ENCODE measurements around the gene SPATA16.
"Not testable (repeated sequence)": the region's sequence is repeated elsewhere in the genome, so short reads cannot be mapped to it uniquely, and the experiment has no call there.

Gene SPATA16

DNA sequence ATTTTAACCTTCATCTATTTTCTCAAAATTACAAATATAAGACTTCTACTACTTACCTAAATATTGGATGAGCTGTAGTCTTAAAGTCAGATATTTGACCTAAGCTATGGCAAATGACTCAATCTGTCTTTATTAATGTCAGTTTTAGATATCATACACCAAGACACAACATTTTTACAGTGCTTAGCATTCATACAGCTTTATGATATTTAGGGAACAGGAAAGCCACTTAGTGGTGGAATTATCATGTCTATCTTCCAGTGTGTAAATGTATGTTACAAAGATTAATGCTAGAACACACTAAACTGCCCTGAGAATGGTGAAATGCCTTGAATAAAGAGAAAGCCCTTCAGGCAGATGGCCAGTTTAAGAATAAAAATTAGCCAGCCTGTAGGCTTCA lies 135.0 kb downstream of the SPATA16 start:
- no peak for DNase-seq (ENCODE audit: low read depth, low spot score)

DNA sequence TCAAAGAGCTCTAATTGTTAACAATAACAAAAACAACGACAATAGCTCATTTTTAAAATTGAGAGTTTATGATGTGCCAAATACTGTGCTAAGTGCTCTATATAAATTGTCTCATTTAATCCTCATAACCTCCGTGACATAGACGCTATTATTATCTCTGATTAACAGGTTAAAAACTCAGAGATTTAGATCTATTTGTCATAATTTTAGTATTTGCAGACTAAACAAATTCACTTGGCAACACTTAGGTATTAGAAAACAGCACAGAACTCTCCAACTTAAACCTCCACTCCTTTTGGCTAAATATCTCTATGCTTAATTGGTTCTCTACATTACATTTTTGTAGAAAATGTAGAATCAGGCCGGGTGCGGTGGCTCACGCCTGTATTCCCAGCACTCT lies 136.4 kb downstream of the SPATA16 start:
- DNase-seq (ENCODE audit: low read depth, low spot score): no peak

DNA sequence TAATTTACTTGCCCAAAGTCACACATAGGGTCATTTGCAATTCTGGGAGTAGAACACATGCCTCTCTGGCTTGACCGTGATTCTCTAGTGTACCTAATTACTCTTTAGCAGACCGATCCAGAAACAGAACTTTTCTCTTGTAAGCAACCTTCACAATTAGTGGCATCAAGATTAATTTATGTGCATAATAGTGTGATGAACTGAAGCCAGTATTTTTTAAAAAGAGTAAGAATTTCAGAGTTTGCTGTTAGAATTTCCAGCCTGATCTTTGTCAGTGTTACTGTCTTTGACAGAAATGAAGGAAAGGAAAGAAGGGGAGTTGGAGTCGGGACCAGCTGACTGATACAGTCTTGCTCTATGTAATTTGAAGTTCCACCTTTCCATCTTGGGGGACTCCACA lies 137.1 kb downstream of the SPATA16 start:
- no peak for DNase-seq (ENCODE audit: low read depth, low spot score)

DNA sequence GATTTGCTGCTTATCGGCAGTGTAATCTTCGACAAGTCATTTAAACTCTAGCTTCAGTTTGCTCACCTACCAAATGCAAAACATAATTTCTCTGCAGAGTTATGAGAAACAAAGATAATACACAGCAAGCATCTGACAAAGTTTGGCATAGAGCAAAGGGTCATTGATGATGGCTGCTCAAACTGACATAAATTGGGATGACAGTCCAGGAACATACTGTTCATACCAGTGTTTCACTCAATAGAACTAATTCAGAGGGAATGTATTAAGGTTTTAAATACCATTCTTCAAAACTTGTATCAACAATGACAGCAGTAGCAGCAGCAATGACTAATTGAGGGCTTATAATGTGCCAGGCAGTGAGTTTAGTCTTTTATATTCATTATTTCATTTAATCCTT lies 137.6 kb downstream of the SPATA16 start:
- DNase-seq (ENCODE audit: low read depth, low spot score): no peak

DNA sequence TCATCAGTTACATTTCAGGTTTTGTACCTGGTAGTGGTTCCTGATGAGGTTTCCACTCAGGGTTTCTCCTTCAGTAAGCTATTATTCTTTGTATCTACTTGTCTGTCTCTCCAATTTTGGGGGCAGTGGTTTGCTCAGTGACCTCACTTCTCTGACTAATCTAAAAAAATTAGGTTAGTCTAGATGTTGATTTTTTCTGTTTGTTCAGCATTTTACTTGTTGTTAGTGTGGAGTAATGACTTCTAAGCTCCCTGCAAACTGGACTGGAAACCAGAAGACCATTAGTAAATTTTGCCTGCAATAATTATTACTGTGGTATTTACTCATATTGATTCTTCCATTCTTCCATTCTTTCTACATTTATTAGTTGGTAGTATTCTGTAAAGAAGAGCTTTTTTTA lies 139.4 kb downstream of the SPATA16 start:
- DNase-seq (ENCODE audit: low read depth, low spot score): no peak

DNA sequence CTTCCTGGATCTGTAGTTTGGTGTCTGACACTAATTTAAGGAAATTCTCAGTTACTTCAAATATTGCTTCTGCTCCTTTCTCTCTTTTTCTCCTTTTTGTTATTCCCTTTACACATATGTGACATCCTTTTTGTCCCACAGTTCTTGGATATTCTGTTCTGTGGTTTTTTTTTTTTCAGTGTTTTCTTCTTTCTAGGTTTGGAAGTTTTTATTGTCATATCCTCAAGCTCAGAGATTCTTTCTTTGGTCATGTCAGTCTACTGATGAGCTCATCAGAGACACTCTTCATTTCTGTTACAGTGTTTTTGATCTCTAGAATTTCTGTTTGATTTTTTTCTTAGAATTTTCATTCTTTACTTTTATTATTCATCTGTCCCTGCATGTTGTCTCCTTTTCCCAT lies 140.5 kb downstream of the SPATA16 start:
- DNase-seq (ENCODE audit: low read depth, low spot score): no peak

DNA sequence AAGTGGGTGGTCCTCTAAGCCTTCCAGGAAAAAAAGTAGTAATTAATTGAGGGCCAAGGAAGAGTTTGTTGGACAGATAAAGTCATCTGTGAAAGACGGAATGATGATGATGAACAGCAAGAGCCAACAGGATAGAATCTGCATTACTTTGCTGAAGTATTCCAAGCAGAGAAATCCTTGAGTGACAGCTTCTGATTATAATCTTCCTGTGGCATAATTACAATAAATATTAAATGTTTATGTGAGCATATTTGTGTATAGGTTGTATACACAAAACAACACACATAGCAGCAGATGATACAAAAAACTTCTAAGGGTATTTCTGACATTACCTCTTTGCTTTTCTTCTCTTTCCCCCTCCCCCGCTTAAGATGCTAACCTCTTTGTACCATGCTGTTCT lies 147.6 kb downstream of the SPATA16 start:
- DNase-seq (ENCODE audit: low read depth, low spot score): no peak

DNA sequence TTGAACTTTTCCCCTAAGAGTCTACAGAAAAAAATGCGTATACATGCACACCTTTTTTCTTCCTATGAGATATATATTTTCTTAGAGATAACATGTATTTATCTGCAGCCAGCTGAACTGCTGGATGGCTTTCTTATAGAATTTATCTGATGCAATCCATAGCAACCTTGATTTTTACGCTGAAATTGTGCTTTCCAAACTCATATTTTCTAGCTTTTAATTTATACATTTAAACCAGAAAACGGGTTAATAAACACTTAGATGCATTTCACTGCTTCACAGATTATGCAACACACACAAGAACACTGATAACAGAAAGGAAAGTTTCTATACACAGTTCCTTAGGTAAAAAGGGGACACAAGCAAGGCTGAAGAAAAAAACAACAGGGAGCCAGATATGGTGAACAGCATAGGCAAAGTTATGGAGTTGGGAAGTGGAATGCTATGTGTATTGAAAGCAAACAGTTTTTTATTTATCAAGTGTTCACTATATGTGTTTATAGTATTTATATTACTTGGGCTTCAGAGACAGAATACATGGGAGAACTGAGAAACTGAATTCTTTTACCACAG lies 149.5 kb downstream of the SPATA16 start:
- DNase-seq (ENCODE audit: low read depth, low spot score): no peak

DNA sequence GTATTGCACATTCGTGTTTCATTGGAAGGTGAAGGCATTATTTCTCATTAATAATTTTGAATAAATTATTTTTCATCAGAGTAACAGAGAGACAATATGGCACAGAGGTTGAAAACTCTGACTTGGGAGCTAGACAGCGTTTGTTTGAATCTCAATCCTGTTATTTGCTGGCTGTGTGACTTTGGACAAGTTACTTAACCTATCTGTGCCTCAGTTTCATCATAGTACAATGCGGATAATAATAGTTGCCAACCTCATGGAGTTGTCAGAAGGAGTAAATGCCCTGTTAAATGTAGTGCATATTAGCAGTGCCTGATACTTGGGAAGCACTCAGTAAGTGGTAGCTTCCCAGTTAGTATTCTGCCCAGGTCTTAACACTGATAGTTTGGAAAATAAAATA lies 151.7 kb downstream of the SPATA16 start:
- DNase-seq (ENCODE audit: low read depth, low spot score): no peak

DNA sequence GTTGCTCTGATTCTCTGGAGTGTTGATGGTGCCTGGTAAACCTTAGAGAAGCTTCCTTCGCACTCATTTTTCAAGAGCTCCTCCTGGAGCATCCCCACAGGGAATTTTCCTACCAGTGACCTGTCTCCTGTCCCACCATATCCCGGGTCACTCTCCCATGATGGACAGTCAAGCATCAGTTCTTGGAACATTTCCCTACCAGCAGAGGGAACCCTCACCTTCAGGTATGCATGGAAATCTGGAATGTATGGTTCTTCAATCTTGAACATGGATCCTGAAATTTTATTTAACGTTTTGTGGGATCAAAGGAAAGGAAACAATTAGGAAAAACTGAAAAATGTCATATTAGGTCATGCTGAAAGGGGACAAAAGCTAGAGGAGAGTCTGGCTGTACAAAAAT lies 153.8 kb downstream of the SPATA16 start:
- DNase-seq (ENCODE audit: low read depth, low spot score): no peak

DNA sequence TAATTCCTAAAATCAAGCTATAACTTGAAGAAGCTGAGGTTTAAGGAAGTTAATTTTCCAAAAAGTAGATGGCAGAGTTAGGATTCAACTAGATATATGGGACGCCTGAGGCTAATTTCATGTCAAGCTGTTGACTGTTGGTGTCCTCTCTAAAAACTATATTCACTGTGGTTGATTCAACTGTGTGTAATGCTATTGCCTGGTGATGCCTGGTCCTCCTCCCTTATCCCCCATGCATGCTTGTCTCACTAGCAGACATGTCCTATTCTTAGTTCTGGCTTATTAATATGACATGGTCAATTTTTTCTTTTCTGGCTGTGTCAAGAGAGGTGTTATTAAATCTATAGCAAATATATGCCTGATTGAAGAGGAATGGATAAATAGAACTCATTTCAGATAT lies 156.1 kb downstream of the SPATA16 start:
- no peak for DNase-seq (ENCODE audit: low read depth, low spot score)

DNA sequence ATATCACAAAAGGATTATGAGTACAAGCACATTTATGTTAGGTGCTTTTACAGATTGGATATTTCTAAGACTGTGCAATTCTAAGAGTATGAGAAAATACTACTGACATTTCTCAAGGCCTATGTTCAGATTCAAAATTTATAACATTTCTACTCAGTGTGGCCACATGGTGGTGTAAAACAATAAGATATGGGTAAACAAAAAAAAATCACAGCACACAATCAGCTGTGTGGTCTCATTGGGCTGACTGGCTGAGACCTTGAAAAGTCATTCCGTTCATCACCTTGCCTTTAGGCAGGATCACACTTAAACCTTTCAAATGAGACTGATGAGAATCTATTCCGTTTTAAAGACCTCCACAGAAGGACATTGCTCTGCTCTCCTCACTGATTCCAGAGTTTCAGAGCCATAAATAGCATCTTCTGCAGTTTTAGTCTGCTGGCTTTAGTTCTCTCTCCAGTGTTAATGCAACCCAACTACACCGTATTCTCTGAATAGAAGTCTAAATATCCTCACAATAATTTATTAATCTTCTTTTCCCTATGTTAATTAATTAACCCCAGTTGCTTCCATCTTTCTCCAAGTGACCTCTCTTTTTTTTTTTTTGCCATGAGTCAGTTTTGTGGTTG lies 158.2 kb downstream of the SPATA16 start:
- DNase-seq (ENCODE audit: low read depth, low spot score): no peak

DNA sequence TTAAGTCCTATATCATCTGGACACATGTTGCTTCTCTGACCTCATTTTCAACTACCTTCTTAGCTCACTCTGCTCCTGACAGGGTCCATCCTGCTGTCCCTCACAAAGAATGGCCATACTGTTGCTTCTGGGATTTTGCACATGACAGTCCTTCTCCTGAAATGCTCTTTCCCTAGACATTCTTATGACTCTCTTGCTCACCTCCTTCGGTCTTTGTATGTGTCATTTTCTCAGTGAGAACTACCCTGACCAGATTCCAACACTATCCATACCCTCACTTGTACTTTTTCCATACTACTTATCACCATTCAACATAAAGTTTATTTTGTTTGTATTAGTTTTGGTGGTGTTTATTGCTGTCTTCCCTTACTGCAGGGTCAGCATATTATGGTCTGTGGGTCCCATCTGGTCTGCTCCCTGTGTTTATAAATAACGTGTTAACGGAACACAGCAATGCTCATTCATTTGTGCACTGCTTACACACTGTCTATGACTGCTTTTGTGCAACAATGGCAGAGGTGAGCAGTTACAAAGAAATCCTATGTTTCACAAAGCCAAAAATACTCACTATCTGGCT lies 159.5 kb downstream of the SPATA16 start:
- no peak for DNase-seq (ENCODE audit: low read depth, low spot score)

DNA sequence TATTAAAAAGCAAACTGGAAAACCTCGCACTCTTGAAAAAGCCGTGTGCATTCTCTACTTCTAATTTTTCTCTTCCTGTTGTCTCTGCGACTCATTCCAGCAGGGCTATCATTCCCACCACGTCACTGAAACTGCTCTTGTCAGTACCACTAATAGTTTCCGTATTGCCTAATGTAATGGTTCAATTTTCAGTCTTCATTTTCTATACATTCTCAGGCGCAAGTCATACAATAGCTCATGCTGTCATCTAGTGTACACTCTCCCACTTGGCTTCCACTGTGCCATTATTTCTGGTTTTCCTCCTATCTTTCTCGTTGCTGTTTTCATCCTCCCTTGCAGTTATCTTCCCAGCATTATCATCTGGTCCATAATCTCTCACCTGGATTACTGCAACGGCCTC lies 160.2 kb downstream of the SPATA16 start:
- no peak for DNase-seq (ENCODE audit: low read depth, low spot score)

DNA sequence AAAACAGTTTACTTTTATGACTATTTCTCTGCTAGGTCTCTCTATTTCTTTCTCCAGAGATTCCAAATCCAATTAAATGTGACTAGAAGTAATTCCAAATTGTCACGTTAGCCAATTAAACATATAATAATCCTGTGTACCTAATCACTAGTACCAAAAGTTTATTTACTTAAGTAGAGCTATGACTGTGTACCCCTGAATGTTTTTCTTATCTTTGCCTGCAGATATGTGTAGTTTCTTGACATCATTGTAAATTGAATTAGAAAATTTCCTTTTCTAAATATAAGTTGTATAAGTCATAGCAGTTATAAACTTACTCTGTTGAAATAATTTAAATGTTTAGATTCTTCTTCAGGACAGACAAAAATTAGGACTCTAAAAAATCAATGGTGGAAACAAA lies 163.3 kb downstream of the SPATA16 start:
- DNase-seq (ENCODE audit: low read depth, low spot score): no peak

DNA sequence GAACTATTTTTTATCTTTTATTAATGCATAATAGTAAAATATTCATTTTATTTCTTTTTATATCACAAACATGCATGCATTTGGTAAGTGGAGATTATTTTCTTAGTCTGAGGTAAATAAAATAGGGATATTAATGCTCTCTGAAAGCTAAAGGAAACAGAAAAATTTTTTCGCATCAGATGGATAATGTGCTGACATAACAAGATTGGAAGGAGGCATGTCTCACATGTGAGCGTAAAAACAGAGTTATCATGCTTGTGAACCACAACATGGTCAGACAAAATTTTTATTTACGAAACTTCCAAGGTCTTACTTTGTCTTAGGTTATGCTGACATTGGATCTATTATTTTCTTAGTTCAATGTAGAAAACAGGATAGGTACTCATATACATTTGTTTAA lies 166.1 kb downstream of the SPATA16 start:
- DNase-seq (ENCODE audit: low read depth, low spot score): no peak

DNA sequence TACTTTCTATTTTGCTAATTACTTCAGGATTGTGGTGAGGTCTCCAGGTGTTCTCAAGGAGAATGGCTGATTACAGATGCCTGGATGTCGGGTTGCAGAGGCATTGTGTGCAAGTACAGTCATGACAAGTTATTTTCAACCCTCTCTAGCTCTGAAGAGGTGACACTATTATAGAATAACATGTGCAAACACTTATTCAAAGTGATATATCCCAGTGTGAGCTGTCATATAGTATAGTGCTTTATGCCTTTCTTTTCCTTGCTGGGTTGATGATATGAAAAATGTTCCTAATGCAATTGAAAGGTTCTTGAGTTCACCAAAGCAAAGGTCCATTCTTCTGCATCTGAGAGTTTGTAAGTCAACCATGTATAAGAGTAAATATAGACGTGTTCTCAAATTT lies 167.2 kb downstream of the SPATA16 start:
- no peak for DNase-seq (ENCODE audit: low read depth, low spot score)

DNA sequence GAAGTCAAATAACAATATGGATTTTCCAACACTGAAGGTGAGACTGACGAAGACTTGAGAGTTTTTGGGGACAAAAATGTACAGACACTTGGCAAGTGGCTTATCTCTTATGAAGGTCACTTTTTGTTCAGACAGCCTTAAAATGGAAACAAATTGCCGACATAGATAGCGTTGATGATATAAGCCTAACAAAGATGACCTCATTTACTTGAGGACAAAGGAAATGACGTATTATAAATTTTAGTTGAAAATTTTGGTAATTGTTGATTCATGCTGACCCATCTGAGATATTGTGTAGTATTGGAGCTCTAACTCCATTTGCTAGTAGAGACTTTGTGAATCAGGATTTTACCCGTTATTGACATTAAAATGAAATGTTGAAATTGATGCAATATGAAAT lies 168.3 kb downstream of the SPATA16 start:
- no peak for DNase-seq (ENCODE audit: low read depth, low spot score)

DNA sequence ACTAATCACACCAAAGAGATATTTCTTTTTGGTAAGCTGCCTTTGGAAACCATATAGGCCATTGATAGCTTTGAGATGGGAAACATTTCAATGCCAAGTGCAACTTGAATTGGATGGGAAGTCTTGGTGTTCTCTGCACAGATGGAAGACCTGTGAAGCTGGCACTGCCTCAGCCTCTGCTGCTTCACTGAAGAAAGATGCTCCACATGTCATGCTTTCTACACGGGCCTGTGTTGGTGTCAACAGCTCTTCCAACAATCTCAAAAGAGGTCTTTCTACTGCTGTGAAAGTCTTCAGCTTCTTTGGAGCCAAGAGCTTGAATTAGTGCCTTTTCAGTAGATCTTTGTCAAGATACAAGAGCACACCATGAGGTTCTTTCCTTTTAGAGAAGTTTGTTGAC lies 169.0 kb downstream of the SPATA16 start:
- DNase-seq (ENCODE audit: low read depth, low spot score): no peak

DNA sequence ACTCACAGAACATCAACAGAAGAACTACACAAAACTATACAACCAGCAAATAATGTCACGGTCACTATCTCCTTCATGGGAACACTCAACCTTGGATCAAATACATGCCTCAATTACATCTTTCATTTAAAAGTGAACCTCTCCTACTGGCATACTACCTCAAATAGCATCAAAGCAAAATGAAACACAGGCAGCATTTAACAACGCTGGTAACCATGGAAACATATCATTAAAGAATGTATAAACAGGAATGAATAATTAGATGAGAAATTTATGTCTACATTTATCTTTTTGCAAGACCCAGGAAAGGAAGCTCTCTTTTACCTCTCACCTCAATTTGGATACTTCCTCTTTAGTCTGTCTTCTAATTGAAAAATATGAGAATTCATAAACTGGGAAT lies 172.4 kb downstream of the SPATA16 start:
- no peak for DNase-seq (ENCODE audit: low read depth, low spot score)

DNA sequence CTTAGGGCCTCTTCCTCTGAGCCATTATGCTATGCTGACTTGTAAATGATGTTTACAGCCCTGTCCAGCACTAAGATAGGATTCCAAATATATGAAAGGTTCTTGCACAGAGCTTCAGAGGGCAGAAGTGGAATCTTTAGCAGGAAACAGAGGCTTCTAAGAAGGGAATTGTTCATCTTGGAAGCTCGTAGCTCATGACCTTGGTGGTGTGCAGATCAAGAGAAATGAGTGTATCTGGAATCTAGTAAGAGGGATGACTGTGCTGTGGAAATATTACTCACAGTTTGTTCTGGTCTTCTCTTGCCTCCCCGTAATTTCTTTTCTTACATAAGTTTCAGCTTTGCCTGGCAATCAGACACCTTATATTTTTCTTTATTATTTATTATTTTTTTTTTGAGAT lies 175.8 kb downstream of the SPATA16 start:
- no peak for DNase-seq (ENCODE audit: low read depth, low spot score)

DNA sequence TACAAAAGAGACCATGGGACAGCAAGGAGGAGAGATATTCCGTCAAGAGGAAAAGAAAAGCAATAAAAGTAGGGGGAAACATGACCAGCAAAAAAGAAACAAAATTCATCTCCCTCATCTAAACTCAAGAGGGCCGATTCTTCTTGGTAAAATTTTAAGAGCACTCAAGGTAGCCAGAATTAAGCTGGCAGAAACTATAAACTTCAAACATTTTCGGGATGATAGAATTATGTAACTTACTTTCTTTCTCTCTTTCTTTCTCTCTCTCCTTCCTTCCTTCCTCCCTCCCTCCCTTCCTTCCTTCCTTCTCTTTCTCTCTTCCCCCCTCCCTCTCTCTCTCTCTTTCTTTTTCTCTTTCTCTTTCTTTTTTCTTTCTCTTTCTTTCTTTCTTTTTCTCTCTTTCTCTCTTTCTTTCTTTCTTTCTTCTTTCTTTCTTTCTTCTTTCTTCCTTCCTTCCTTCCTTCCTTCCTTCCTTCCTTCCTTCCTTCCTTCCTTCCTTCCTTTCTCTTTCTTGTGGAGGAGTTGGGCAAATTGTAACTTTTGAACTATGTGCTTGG lies 180.3 kb downstream of the SPATA16 start:
- not testable (repeated sequence) for DNase-seq (ENCODE audit: low read depth, low spot score)

DNA sequence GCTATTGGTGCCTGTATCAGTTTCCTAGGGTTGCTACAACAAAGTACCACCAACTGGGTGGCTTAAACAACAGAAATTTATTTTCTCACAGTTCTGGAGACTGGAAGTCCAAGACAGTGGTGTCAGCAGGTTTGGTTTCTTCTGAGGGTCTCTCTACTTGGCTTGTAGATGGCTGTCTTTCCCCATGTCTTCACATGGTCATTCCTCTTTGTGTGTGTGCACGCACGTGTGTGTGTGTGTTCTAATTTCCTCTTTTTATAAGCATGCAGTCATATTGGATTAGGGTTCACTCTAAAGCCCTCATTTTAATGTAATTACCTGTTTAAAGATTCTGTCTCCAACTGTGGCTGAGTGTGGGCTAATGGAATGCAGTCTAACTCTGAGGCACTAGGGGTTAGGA lies 182.5 kb downstream of the SPATA16 start:
- DNase-seq (ENCODE audit: low read depth, low spot score): no peak
